HEK293 (cell line): ENCODE results near the gene MYH11.

Experiments used
- CTCF ChIA-PET: fragments of 350-600 bp; formaldehyde crosslinking; extraction: SDS; loops from one replicate; lab custom pipeline; 2021; ENCODE audit warnings: antibody characterized with exemption; lab: Yijun Ruan, JAX
- POLR2A ChIA-PET: fragments of 300-600 bp; formaldehyde crosslinking; extraction: SDS; loops from one replicate; lab custom pipeline; 2020; ENCODE audit warnings: antibody characterized with exemption, inconsistent platforms; lab: Yijun Ruan, JAX
- H3K27ac ChIP-seq: fragments of 200-500 bp; sonication (Bioruptor generic); 2 replicates; pipeline ENCODE4 v1.5.1; 2014; ENCODE audit warnings: low read depth, low read length, control low read depth, inconsistent platforms; ENCODE audit errors: extremely low read depth
- H3K36me3 ChIP-seq, 2 experiments: fragments of 200-500 bp in 1 of 2; sonication (Bioruptor generic) in 1 of 2; 1 replicate in 1 of 2; 2 replicates in 1 of 2; pipeline ENCODE4 v1.5.1; 2014 to 2017; ENCODE audit warnings: inconsistent platforms in 2 of 2, low read length in 2 of 2; ENCODE audit not compliant: control insufficient read depth in 2 of 2, insufficient read depth in 1 of 2
- H3K4me1 ChIP-seq: fragments of 200-500 bp; sonication (Bioruptor generic); 2 replicates; pipeline ENCODE4 v1.5.1; 2014; ENCODE audit warnings: mild to moderate bottlenecking, low read length, inconsistent platforms; ENCODE audit not compliant: control insufficient read depth, insufficient read depth
- H3K4me3 ChIP-seq: 2 replicates; pipeline ENCODE4 v1.5.1; 2011; ENCODE audit warnings: low read depth, mild to moderate bottlenecking, control low read depth, low read length, moderate library complexity
- H3K9me3 ChIP-seq: fragments of 200-500 bp; sonication (Bioruptor generic); 2 replicates; pipeline ENCODE4 v1.5.1; 2014; ENCODE audit warnings: low read depth, low read length, inconsistent platforms; ENCODE audit not compliant: control insufficient read depth, insufficient read depth
- GLI4 ChIP-seq: fragments of 450-650 bp; formaldehyde crosslinking; IDR thresholded peaks from 2 replicates; pipeline ENCODE4 v1.5.1; 2016; ENCODE audit warnings: missing biosample characterization, missing genetic modification characterization
- OSR2 ChIP-seq: fragments of 450-650 bp; formaldehyde crosslinking; IDR thresholded peaks from 2 replicates; pipeline ENCODE4 v1.5.1; 2016; ENCODE audit warnings: missing biosample characterization, missing genetic modification characterization
- RBAK ChIP-seq: fragments of 450-650 bp; formaldehyde crosslinking; IDR thresholded peaks from 2 replicates; pipeline ENCODE4 v1.5.1; 2016; ENCODE audit warnings: missing biosample characterization, missing genetic modification characterization
- SCRT2 ChIP-seq: fragments of 450-650 bp; formaldehyde crosslinking; IDR thresholded peaks from 2 replicates; pipeline ENCODE4 v1.5.1; 2016; ENCODE audit warnings: missing biosample characterization, missing genetic modification characterization
- SP3 ChIP-seq: fragments of 450-650 bp; formaldehyde crosslinking; IDR thresholded peaks from 2 replicates; pipeline ENCODE4 v1.5.1; 2016; ENCODE audit warnings: missing biosample characterization, missing genetic modification characterization
- ZBTB21 ChIP-seq: fragments of 450-650 bp; formaldehyde crosslinking; IDR thresholded peaks from 2 replicates; pipeline ENCODE4 v1.5.1; 2017; ENCODE audit warnings: missing biosample characterization, missing genetic modification characterization
- ZFHX2 ChIP-seq: fragments of 450-650 bp; formaldehyde crosslinking; conservative IDR thresholded peaks from 2 replicates; pipeline ENCODE4 v1.5.1; 2016; ENCODE audit warnings: missing biosample characterization, missing genetic modification characterization
- ZFP3 ChIP-seq: fragments of 450-650 bp; formaldehyde crosslinking; IDR thresholded peaks from 2 replicates; pipeline ENCODE4 v1.5.1; 2016; ENCODE audit warnings: low read depth, missing biosample characterization, missing genetic modification characterization
- ZNF146 ChIP-seq: fragments of 450-650 bp; formaldehyde crosslinking; IDR thresholded peaks from 2 replicates; pipeline ENCODE4 v1.5.1; 2016; ENCODE audit warnings: missing biosample characterization, missing genetic modification characterization
- ZNF184 ChIP-seq: fragments of 450-650 bp; IDR thresholded peaks from 2 replicates; pipeline ENCODE4 v1.5.1; 2018; ENCODE audit warnings: missing biosample characterization, mild to moderate bottlenecking, missing genetic modification characterization
- ZNF274 ChIP-seq, 2 experiments: fragments of 200-500 bp in 1 of 2; fragments of 450-650 bp in 1 of 2; sonication (Bioruptor generic) in 1 of 2; formaldehyde crosslinking in 1 of 2; IDR thresholded peaks; 2 replicates each; pipeline versions ENCODE4 v1.5.1 to v1.6.1; 2014 to 2016; ENCODE audit warnings: borderline replicate concordance in 1 of 2, inconsistent platforms in 1 of 2, low read length in 1 of 2, missing biosample characterization in 1 of 2, missing genetic modification characterization in 1 of 2
- ZNF404 ChIP-seq: fragments of 450-650 bp; formaldehyde crosslinking; IDR thresholded peaks from 2 replicates; pipeline ENCODE4 v1.5.1; 2017; ENCODE audit warnings: missing biosample characterization, missing genetic modification characterization
- ZNF555 ChIP-seq: fragments of 450-650 bp; formaldehyde crosslinking; conservative IDR thresholded peaks from 2 replicates; pipeline ENCODE4 v1.5.1; 2017; ENCODE audit warnings: missing biosample characterization, mild to moderate bottlenecking, missing genetic modification characterization, inconsistent platforms
- ZNF596 ChIP-seq: fragments of 450-650 bp; IDR thresholded peaks from 2 replicates; pipeline ENCODE4 v1.5.0; 2018; ENCODE audit warnings: missing biosample characterization, mild to moderate bottlenecking, missing genetic modification characterization, moderate library complexity
- ZNF629 ChIP-seq: fragments of 450-650 bp; formaldehyde crosslinking; IDR thresholded peaks from 2 replicates; pipeline ENCODE4 v1.5.1; 2017; ENCODE audit warnings: missing biosample characterization, missing genetic modification characterization
- ZNF670 ChIP-seq: fragments of 450-650 bp; formaldehyde crosslinking; IDR thresholded peaks from 2 replicates; pipeline ENCODE4 v1.5.1; 2016; ENCODE audit warnings: missing biosample characterization, missing genetic modification characterization, low read depth
- ZNF768 ChIP-seq: fragments of 450-650 bp; formaldehyde crosslinking; IDR thresholded peaks from 2 replicates; pipeline ENCODE4 v1.5.1; 2018; ENCODE audit warnings: missing biosample characterization, mild to moderate bottlenecking, missing genetic modification characterization
- TF ChIP-seq, protein P1 (sequence below): fragments of 450-650 bp; formaldehyde crosslinking; IDR thresholded peaks from 2 replicates; pipeline ENCODE4 v1.5.1; 2016; ENCODE audit warnings: missing biosample characterization, missing genetic modification characterization
- TF ChIP-seq, protein P2 (sequence below): fragments of 450-650 bp; formaldehyde crosslinking; IDR thresholded peaks from 2 replicates; pipeline ENCODE4 v1.5.1; 2016; ENCODE audit warnings: missing biosample characterization, missing genetic modification characterization
- TF ChIP-seq, protein P3 (sequence below): fragments of 450-650 bp; formaldehyde crosslinking; IDR thresholded peaks from 2 replicates; pipeline ENCODE4 v1.5.1; 2016; ENCODE audit warnings: missing biosample characterization, missing genetic modification characterization
- TF ChIP-seq, protein P4 (sequence below): fragments of 450-650 bp; formaldehyde crosslinking; IDR thresholded peaks from 2 replicates; pipeline ENCODE4 v1.5.1; 2016; ENCODE audit warnings: missing biosample characterization, missing genetic modification characterization
- TF ChIP-seq, protein P5 (sequence below): sonication (generic); formaldehyde crosslinking; IDR thresholded peaks from 2 replicates; pipeline ENCODE4 v1.8.1; 2022; ENCODE audit warnings: mild to moderate bottlenecking, moderate library complexity, missing genetic modification reagents

The MYH11 gene

DNA sequence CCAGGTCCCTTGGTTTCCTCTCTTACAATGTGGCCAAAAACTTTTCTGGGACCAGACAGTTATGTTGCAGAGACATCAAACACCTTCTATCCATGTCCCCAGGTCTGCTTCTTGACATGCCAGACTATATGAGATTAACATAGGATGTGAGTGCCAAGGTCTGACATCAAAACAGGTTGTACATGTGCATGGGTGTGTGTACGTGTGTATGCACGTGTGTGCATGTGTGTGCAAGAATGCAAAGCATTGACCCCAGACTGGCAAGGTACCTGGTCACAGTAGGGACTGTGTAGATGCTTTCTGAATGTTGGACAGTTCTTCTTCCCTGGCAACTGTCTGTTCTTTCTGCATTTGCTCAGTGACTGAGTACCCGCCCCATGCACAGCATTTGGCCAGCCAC lies 121.2 kb downstream of the MYH11 start:
- no peaks in the 10 kb centered on the region for H3K9me3 ChIP-seq
- TF ChIP-seq, protein P1, sequence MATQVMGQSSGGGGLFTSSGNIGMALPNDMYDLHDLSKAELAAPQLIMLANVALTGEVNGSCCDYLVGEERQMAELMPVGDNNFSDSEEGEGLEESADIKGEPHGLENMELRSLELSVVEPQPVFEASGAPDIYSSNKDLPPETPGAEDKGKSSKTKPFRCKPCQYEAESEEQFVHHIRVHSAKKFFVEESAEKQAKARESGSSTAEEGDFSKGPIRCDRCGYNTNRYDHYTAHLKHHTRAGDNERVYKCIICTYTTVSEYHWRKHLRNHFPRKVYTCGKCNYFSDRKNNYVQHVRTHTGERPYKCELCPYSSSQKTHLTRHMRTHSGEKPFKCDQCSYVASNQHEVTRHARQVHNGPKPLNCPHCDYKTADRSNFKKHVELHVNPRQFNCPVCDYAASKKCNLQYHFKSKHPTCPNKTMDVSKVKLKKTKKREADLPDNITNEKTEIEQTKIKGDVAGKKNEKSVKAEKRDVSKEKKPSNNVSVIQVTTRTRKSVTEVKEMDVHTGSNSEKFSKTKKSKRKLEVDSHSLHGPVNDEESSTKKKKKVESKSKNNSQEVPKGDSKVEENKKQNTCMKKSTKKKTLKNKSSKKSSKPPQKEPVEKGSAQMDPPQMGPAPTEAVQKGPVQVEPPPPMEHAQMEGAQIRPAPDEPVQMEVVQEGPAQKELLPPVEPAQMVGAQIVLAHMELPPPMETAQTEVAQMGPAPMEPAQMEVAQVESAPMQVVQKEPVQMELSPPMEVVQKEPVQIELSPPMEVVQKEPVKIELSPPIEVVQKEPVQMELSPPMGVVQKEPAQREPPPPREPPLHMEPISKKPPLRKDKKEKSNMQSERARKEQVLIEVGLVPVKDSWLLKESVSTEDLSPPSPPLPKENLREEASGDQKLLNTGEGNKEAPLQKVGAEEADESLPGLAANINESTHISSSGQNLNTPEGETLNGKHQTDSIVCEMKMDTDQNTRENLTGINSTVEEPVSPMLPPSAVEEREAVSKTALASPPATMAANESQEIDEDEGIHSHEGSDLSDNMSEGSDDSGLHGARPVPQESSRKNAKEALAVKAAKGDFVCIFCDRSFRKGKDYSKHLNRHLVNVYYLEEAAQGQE = 0 out of 2 replicates have a peak, but pooled peaks have one; percentile 29
- TF ChIP-seq ZNF146 (tag by site-specific recombination) = no peak
- CTCF ChIA-PET = no interaction called here
- no peaks in the 10 kb centered on the region for H3K4me1 ChIP-seq
- POLR2A ChIA-PET = no interaction called here
- H3K4me3 ChIP-seq = no peak overlapping the region
- H3K36me3 ChIP-seq = peaks cover 0 to 2% of the 10 kb centered on the region in 2 experiments; a peak in 1 of 3 replicates
- no peak overlapping the region for H3K27ac ChIP-seq

DNA sequence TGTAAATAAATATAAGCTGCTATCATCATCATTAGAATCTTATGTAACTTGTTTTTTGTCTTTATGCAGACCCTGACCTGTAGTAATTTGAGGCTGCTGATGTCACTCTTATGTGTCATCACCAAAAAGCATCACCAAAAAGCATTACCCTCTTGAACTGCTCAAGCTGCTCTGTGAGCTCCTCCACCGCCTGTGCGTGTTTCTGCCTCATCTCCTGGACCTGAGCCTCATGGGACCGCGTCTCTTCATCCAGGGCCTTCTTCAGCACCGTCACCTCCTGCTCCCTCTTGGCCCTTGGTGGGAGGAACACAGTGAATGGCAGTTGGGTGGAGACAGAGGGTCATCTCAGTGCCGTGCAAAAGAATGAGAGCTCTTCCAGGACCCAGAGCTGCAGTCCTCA lies 124.4 kb downstream of the MYH11 start:
- peaks cover 0 to 2% of the 10 kb centered on the region in 2 experiments; a peak in 1 of 3 replicates for H3K36me3 ChIP-seq
- CTCF ChIA-PET = interaction anchor here (0.6 to 0.7 kb wide), 4 partner anchors 27 to 263 kb away, joined by 3 to 4 read pairs (median 3); no protein-coding TSS in a partner anchor
- H3K9me3 ChIP-seq = no peaks in the 10 kb centered on the region
- no peak overlapping the region for H3K27ac ChIP-seq
- no peak overlapping the region for H3K4me3 ChIP-seq
- POLR2A ChIA-PET = interaction anchor here (1.5 kb wide), 1 partner anchor 10 kb away, joined by 3 read pairs; no protein-coding TSS in a partner anchor
- no peaks in the 10 kb centered on the region for H3K4me1 ChIP-seq
- TF ChIP-seq SCRT2 (tag by site-specific recombination) (no peak), OSR2 (tag by site-specific recombination) (no peak), ZNF670 (tag by site-specific recombination) (no peak), ZNF555 (no peak), ZFHX2 (tag by site-specific recombination) (no peak), ZNF404 (tag by site-specific recombination) (no peak), RBAK (no peak), ZBTB21 (tag by site-specific recombination) (peak; percentile 62; the same call in 1 of the 2 replicates), ZNF274 (IDR thresholded peaks at IDR 0.05; ENCODE audit: low read length) (no peak), ZNF274 (tag by site-specific recombination; IDR thresholded peaks at IDR 0.05; ENCODE audit: borderline replicate concordance) (no peak), ZNF629 (peak; percentile 72), ZNF768 (tag by site-specific recombination) (0 out of 2 replicates have a peak, but pooled peaks have one; percentile 32)
- TF ChIP-seq, protein P2, sequence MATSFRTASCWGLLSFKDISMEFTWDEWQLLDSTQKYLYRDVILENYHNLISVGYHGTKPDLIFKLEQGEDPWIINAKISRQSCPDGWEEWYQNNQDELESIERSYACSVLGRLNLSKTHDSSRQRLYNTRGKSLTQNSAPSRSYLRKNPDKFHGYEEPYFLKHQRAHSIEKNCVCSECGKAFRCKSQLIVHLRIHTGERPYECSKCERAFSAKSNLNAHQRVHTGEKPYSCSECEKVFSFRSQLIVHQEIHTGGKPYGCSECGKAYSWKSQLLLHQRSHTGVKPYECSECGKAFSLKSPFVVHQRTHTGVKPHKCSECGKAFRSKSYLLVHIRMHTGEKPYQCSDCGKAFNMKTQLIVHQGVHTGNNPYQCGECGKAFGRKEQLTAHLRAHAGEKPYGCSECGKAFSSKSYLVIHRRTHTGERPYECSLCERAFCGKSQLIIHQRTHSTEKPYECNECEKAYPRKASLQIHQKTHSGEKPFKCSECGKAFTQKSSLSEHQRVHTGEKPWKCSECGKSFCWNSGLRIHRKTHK (tag by site-specific recombination) = no peak
- TF ChIP-seq, protein P3, sequence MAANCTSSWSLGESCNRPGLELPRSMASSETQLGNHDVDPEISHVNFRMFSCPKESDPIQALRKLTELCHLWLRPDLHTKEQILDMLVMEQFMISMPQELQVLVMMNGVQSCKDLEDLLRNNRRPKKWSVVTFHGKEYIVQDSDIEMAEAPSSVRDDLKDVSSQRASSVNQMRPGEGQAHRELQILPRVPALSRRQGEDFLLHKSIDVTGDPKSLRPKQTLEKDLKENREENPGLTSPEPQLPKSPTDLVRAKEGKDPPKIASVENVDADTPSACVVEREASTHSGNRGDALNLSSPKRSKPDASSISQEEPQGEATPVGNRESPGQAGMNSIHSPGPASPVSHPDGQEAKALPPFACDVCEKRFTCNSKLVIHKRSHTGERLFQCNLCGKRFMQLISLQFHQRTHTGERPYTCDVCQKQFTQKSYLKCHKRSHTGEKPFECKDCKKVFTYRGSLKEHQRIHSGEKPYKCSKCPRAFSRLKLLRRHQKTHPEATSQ (tag by site-specific recombination) = no peak
- TF ChIP-seq, all 188 proteins: peak for 3

DNA sequence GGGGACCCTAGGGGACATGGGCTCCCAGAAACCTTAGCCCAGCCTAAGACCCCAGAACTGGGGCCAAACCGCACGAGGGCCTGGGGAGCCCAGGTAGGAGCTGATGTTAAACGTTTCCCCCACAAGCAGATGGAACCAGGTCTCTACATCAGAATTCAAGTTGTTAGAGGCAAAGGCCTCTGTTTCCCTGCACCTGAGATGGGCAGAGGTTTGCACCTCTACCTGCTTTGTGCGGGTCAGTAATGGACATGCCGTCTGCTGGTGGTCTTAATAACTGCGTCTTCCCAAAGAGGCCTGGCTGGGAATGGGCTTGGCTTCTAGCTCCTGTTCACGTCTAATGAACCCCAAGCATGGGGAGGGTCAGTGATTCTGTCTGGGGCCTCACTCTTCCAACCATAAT lies 127.7 kb downstream of the MYH11 start:
- H3K4me1 ChIP-seq = no peaks in the 10 kb centered on the region
- TF ChIP-seq GLI4 (no peak), ZNF184 (tag by site-specific recombination) (no peak), SP3 (no peak), ZNF596 (tag by site-specific recombination) (no peak), ZFP3 (no peak)
- TF ChIP-seq, protein P4, sequence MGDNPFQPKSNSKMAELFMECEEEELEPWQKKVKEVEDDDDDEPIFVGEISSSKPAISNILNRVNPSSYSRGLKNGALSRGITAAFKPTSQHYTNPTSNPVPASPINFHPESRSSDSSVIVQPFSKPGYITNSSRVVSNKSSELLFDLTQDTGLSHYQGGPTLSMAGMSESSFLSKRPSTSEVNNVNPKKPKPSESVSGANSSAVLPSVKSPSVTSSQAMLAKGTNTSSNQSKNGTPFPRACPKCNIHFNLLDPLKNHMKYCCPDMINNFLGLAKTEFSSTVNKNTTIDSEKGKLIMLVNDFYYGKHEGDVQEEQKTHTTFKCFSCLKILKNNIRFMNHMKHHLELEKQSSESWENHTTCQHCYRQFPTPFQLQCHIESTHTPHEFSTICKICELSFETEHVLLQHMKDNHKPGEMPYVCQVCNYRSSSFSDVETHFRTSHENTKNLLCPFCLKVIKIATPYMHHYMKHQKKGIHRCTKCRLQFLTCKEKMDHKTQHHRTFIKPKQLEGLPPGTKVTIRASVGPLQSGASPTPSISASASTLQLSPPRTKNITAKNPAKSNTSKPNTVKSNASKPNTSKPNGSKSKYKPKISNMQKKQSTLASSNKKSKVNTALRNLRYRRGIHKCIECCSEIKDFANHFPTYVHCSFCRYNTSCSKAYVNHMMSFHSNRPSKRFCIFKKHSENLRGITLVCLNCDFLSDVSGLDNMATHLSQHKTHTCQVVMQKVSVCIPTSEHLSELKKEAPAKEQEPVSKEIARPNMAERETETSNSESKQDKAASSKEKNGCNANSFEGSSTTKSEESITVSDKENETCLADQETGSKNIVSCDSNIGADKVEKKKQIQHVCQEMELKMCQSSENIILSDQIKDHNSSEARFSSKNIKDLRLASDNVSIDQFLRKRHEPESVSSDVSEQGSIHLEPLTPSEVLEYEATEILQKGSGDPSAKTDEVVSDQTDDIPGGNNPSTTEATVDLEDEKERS (tag by site-specific recombination) = no peak
- TF ChIP-seq, protein P5, sequence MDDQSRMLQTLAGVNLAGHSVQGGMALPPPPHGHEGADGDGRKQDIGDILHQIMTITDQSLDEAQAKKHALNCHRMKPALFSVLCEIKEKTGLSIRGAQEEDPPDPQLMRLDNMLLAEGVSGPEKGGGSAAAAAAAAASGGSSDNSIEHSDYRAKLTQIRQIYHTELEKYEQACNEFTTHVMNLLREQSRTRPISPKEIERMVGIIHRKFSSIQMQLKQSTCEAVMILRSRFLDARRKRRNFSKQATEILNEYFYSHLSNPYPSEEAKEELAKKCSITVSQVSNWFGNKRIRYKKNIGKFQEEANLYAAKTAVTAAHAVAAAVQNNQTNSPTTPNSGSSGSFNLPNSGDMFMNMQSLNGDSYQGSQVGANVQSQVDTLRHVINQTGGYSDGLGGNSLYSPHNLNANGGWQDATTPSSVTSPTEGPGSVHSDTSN (CRISPR knock-in tag) = no peak

More for the DNA sequence above, 127.7 kb downstream of the MYH11 start:
- Histone ChIP-seq H3K27ac (no peak overlapping the region), H3K4me3 (no peak overlapping the region), H3K9me3 (no peaks in the 10 kb centered on the region), H3K36me3 (peaks cover 0 to 17% of the 10 kb centered on the region in 2 experiments; a peak in 1 of 3 replicates)
- CTCF ChIA-PET = no interaction called here
- POLR2A ChIA-PET = no interaction called here
